Muscle of arm (tissue), 12 donors: ENCODE results near the gene UPK3BL2. TPM values are rescaled to one million over a fixed set of nuclear protein-coding genes. Genes with fewer than 3 reads are reported as not detected.
"Not testable (repeated sequence)": the region's sequence is repeated elsewhere in the genome, so short reads cannot be mapped to it uniquely, and the experiment has no call there.

Experiments
- DNase-seq: peaks from one replicate; pipeline ENCODE4 v3.0.0-alpha.2; 2013
- polyA plus RNA-seq, 12 donors: library from polyadenylated mRNA; unstranded; fragments of 120-200 nt; gene quantifications; one replicate each; pipeline ENCODE4 v1.2.1, GENCODE V29; 2013; ENCODE audit not compliant: insufficient read length in 12 of 12

Gene UPK3BL2
- polyA plus RNA-seq, 12 donors, result 3.6 to 56.9 (median 8.2) TPM; not detected in 2

DNA sequence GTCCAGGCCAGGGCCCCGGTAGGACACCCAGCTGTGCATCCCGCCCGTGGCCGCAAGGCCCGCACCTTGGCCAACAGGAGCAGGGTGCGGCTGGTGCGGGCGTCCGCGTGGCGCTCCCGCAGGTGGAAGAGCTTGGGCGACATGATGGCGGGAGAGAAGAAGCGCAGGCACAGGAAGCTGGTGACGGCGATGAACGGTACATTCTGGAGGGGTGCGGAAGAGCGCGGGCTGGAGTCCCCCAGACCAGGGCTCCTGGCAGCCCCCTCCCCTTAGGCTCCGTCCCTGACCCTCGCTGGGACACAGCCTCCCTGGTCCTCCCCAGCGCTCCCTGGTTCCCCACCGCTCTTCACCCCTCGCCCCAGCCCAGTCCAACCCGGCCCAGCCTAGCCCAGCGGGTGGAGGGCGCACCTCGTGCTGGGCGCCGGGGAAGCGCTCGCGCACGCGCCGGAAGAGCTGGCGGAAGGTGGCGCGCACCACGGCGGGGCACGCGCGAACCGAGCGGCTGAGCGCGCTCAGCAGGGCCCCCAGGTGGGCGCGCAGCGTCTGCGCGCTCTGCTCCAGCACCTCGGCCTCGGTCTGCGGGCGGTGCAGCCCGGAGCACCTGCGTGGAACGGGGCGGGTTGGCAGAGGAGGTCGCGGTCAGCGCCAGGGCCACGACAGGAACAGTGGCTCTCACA, 48.9 kb downstream of the UPK3BL2 start:
- not testable (repeated sequence) for DNase-seq

DNA sequence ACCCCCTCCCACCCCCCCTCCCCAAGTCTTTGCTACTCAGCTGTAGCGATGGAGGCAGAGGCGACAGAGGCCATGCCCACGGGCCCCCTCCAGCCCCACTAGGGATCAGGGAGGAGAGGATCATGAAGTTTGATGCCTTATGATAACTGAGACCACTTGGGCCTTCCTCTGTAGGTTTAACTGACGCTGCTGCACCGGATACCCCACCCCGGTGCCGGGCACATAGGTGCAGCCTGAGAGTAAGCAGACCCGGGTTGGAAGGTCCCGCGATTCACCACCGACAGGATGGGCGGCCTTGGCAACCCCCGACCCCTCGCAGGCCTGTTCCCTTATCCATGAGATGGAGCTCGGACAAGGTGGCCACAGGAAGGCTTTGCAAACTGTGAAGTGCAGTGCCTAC, 49.5 kb downstream of the UPK3BL2 start:
- DNase-seq, result not testable (repeated sequence)

DNA sequence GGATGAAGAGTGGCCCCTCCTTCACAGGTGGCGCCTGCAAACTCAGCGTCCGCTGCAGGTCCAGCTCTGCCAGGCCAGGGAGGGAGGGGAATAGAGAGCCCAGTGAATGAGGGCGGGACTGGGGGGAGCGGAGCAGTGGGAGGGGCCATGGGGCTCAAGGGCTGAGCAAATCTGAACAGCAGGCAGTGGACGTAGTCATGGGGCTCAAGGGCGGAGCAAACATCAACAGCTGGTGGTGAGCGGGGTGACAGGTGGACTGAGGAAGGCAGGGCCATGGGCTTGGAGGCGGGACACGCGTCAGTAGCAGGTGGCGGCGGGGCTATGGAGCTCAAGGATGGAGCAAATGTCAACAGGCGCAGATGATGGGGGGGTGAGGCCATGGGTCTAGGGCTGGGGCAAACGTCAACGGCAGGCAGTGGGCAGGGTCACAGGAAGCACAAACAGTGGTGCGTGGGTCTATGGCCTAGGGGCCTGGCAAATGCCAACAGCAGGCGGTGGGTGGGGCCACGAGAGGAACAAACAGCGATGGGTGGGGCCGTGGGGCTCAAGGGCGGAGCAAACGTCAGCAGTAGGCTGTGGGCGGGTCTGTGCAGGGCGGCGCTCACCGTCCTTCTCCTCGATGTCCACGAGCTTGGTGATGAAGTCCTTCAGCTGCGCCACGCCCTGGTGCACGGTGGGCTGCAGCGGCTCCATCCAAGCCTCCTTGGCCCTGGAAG, 50.1 kb downstream of the UPK3BL2 start:
- not testable (repeated sequence) for DNase-seq

DNA sequence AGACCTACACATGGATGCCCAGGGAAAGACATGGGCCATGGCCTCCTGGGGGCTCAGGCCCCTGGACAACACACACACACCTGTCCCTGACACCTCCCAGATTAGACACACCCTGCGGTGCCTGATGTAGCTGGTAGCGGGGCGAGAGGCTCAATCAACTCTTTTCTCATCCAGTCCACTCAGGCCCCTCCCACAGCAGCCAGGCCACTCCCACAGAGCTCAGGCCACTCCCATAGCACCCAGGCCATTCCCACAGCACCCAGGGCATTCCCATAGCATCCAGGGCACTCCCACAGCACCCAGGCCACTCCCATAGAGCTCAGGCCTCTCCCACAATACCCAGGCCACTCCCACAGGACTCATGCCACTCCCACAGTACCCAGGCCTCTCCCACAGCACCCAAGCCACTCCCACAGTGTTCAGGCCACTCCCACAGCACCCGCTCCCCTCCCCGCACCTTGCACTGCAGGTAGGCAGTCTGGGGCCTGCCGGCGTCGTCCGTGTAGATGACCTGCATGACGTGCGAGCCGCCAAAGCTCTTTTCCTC, 52.9 kb downstream of the UPK3BL2 start:
- not testable (repeated sequence) for DNase-seq

Other genes with a start within 250 kb of the UPK3BL2 start
- gene SPDYE6, start 187.3 kb downstream of the UPK3BL2 start, polyA plus RNA-seq, result 1 to 10 TPM in 9 of 12 donors, under 1 TPM in 1, not detected in 2; 0.67 to 8.8 (median 2.9) TPM
- gene PRKRIP1, start 147.3 kb downstream of the UPK3BL2 start, polyA plus RNA-seq, result 10 to 100 TPM in 11 of 12 donors, not detected in 1; 23.2 to 37.2 (median 25.2) TPM
- gene ORAI2, start 110.1 kb downstream of the UPK3BL2 start, polyA plus RNA-seq, result 10 to 100 TPM in 2 of 12 donors, 1 to 10 TPM in 9, not detected in 1; 6.3 to 12.2 (median 9.1) TPM
- gene ALKBH4, start 78.8 kb downstream of the UPK3BL2 start, polyA plus RNA-seq, result 10 to 100 TPM in 1 of 12 donors, 1 to 10 TPM in 9, not detected in 2; 5.8 to 10.1 (median 6.8) TPM
- 10 to 100 TPM in 6 of 12 donors, 1 to 10 TPM in 5, not detected in 1; 7.4 to 25.3 (median 10.2) TPM for gene LRWD1, start 78.7 kb downstream of the UPK3BL2 start, polyA plus RNA-seq
- 10 to 100 TPM in 11 of 12 donors, not detected in 1; 22.0 to 29.5 (median 24.5) TPM for gene POLR2J, start 64.8 kb downstream of the UPK3BL2 start, polyA plus RNA-seq
- gene RASA4B, start 25.9 kb downstream of the UPK3BL2 start, polyA plus RNA-seq, result 10 to 100 TPM in 6 of 12 donors, 1 to 10 TPM in 5, not detected in 1; 5.0 to 29.2 (median 10.1) TPM
- 10 to 100 TPM in 3 of 12 donors, 1 to 10 TPM in 7, not detected in 2; 1.4 to 27.2 (median 4.6) TPM for gene SPDYE2, start 7.5 kb upstream of the UPK3BL2 start, polyA plus RNA-seq
- 100 to 1,000 TPM in 2 of 12 donors, 10 to 100 TPM in 10; 13.4 to 144 (median 71.2) TPM for gene POLR2J3, start 28.9 kb upstream of the UPK3BL2 start, polyA plus RNA-seq
- 10 to 100 TPM in 11 of 12 donors, not detected in 1; 14.2 to 63.6 (median 27.8) TPM for gene RASA4, start 73.1 kb upstream of the UPK3BL2 start, polyA plus RNA-seq
- gene UPK3BL1, start 99.1 kb upstream of the UPK3BL2 start, polyA plus RNA-seq, result 10 to 100 TPM in 6 of 12 donors, 1 to 10 TPM in 4, not detected in 2; 1.7 to 93.8 (median 12.7) TPM
- gene SPDYE2B, start 106.6 kb upstream of the UPK3BL2 start, polyA plus RNA-seq, result 1 to 10 TPM in 6 of 12 donors, under 1 TPM in 4, not detected in 2; 0.31 to 5.7 (median 1.6) TPM
- gene POLR2J2, start 128.0 kb upstream of the UPK3BL2 start, polyA plus RNA-seq, result 1 to 10 TPM in 7 of 12 donors, under 1 TPM in 2, not detected in 3; 0.78 to 8.0 (median 2.1) TPM
- 10 to 100 TPM in 1 of 12 donors, 1 to 10 TPM in 10, not detected in 1; 4.8 to 85.6 (median 6.6) TPM for gene FAM185A, start 205.3 kb upstream of the UPK3BL2 start, polyA plus RNA-seq